Astrocyte of the spinal cord (primary cell): Measurements from ENCODE around the gene PNPLA1.

ENCODE experiments used
- DNase-seq: peaks from one replicate; pipeline ENCODE4 v3.0.0; 2011; ENCODE audit warnings: low read depth, low spot score
- H3K4me3 ChIP-seq: 2 replicates; pipeline ENCODE4 v1.5.1; 2011; ENCODE audit warnings: low read depth, mild to moderate bottlenecking, low read length, moderate library complexity
- in situ Hi-C: cut with HindIII; loops from 2 replicates; pipeline ENCODE4 v1.10.0; 2017; ENCODE audit warnings: low sequenced_read_pairs
- TF ChIP-seq, protein P1 (sequence below): IDR thresholded peaks from 2 replicates; pipeline ENCODE4 v1.5.1; 2012; ENCODE audit warnings: low read depth, mild to moderate bottlenecking, low read length, inconsistent platforms

Gene PNPLA1

DNA sequence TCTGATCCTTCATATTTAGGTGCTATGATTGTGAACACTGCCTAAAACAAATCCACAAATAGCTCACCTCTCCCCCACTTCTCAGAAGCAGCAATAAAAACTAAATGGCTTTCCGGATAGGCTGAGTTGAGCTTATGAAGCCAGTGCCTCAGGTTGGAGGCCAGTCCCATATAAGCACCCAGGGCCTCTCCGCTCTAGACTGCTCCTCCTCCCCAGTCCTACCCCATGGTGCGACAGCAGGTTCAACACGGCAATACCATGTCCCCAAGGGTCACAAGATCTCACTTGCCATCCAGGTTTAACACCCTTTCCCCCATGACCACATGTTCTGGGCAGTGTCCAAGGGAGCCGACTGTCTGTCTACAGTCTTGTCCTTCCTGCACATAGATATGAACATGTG is 46.1 kb downstream of the PNPLA1 start:
- H3K4me3 ChIP-seq: no peak overlapping the region
- TF ChIP-seq, protein P1, sequence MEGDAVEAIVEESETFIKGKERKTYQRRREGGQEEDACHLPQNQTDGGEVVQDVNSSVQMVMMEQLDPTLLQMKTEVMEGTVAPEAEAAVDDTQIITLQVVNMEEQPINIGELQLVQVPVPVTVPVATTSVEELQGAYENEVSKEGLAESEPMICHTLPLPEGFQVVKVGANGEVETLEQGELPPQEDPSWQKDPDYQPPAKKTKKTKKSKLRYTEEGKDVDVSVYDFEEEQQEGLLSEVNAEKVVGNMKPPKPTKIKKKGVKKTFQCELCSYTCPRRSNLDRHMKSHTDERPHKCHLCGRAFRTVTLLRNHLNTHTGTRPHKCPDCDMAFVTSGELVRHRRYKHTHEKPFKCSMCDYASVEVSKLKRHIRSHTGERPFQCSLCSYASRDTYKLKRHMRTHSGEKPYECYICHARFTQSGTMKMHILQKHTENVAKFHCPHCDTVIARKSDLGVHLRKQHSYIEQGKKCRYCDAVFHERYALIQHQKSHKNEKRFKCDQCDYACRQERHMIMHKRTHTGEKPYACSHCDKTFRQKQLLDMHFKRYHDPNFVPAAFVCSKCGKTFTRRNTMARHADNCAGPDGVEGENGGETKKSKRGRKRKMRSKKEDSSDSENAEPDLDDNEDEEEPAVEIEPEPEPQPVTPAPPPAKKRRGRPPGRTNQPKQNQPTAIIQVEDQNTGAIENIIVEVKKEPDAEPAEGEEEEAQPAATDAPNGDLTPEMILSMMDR: no peak
- in situ Hi-C loops: no loop called here
- DNase-seq: no peak

DNA sequence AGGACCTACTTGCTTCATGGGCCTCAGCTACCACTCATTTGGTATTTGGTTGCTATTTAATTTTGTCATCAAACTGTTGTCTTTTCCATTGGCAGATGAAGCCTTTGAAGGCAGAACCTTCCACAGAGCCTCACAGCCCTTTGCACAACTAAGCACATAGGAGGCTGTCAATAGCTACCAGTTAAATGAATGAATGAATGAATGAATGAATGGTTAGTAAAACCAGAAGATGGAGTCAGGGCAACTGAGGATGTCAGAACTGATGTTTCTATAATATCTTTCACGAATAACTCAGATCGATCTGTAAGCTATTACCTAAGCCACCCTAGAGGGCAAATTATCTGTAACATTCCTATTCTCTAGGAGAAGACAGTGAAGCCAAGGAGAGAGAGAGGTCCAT is 47.8 kb downstream of the PNPLA1 start:
- TF ChIP-seq, protein P1: no peak
- in situ Hi-C loops: no loop called here
- H3K4me3 ChIP-seq: no peak overlapping the region
- DNase-seq: no peak

DNA sequence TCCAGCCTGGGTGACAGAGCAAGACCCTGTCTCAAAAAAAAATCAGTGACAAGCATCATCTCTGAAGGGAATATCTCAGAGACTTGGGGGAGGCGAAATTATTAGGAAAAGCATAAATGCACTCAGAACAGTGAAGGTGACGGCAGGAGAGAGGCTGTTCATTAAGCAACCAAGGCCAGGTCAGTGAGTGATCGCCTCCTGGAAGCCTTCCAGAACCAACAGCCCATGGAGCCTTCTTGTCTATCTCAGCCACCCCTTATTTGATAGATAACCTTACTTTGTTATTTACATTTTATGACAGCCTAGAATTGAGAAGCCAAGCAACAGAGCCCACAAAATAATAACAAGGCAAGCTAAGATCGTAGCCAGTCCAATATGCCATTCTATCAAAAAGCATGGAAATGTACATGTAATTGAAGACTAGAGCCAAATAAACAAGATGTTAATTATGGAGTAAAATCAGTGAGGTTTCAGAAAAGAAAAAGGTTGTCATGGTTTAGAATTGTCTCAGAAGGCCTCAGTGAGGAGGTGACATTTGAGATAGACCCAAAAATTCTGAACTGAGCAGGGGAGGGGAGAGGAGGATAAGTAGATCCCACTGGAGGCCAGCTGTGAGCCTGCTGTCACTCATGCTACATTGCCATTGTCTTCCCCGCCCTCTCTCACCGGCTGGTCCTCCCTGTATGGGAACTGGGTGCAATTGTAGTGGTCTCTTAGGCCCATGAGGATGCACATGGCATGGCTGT is 49.0 kb downstream of the PNPLA1 start:
- TF ChIP-seq, protein P1: no peak
- no peak overlapping the region for H3K4me3 ChIP-seq
- in situ Hi-C loops: no loop called here
- no peak for DNase-seq

DNA sequence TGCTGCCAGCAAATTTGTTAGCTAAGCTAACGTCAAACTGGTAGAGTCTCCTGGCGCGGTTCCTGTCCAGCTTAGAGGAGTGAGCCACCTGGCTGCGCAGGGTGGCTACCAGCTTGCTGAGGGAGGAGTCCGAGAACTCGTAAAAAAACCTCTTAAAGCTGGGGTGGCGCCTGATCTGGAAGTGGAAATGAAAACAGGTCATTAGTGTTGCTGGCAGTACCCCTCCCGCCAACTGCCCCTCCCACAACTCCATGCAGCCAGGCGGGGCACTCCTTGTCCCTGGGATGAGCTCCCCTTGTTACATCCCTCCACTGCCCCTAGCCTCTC is 49.5 kb downstream of the PNPLA1 start:
- TF ChIP-seq, protein P1: no peak
- DNase-seq: no peak
- in situ Hi-C loops: no loop called here

DNA sequence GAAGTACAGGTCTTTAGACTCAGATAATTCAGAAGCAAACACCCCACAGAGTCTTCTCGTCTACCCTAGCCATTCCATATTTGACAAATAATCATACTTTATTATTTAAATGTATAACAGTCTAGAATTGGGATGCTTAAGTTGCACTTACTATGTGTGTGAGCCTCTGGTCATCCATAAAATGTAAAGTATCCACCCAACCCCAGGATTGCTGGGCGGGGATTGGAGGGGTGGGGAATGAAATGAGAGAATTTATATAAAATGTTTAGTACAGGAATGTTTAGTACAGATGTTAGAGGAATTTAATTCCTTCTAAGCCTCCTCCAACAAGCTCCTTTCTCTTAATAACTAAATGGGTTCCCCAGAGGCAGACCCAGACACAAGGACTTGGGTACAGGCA is 50.0 kb downstream of the PNPLA1 start:
- H3K4me3 ChIP-seq: no peak overlapping the region
- no peak for DNase-seq
- in situ Hi-C loops: no loop called here
- TF ChIP-seq, protein P1: no peak

More for the DNA sequence above, 49.5 kb downstream of the PNPLA1 start:
- H3K4me3 ChIP-seq: no peak overlapping the region

DNA sequence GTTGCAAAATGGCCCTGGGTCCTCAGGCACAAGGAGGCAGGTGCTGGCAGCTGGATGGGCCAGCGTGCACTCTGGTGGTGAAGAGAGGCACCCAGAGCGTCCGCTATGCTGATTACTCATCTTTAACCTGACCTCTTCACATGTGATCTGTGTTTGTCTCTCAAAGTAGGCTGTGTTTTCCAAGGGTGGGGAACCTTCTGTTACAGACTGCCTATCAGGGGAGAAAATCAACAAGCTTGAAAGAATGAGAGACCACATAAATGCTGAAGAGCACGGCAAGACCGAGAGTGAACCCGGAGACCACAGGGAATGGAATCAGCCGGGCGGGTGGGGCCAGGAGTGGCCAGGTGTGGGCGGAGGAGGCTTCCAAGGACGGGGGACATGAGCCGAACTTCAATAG is 50.6 kb downstream of the PNPLA1 start:
- H3K4me3 ChIP-seq: no peak overlapping the region

More for the DNA sequence above, 50.6 kb downstream of the PNPLA1 start:
- TF ChIP-seq, protein P1: no peak
- in situ Hi-C loops: no loop called here
- DNase-seq: no peak
